K562 (cell line): ENCODE measurements around the gene FANCD2OS. TPM values are rescaled to one million over a fixed set of nuclear protein-coding genes. Genes with fewer than 3 reads are reported as not detected.

Experiments used
- CHD4 ChIP-seq: fragments of 200-600 bp; sonication (generic); IDR thresholded peaks from 3 replicates; pipeline ENCODE4 v1.6.1; 2012; ENCODE audit warnings: low read depth, mild to moderate bottlenecking, mixed read lengths, low read length, inconsistent platforms; ENCODE audit not compliant: insufficient read depth, insufficient replicate concordance, poor library complexity, severe bottlenecking
- EP400 ChIP-seq: fragments of 450-650 bp; IDR thresholded peaks from 2 replicates; pipeline ENCODE4 v1.6.1; 2017; ENCODE audit warnings: antibody characterized with exemption, mild to moderate bottlenecking, moderate library complexity
- FOS ChIP-seq: IDR thresholded peaks from 3 replicates; pipeline ENCODE4 v1.6.1; 2011; ENCODE audit not compliant: insufficient read length; ENCODE audit errors: extremely low read depth
- FOSL1 ChIP-seq: fragments of 200-800 bp; sonication (Bioruptor generic); conservative IDR thresholded peaks from 2 replicates; pipeline ENCODE4 v1.6.1; 2016; ENCODE audit warnings: missing genetic modification characterization, missing compliant biosample characterization
- ILF3 ChIP-seq: fragments of 450-650 bp; IDR thresholded peaks from 2 replicates; pipeline ENCODE4 v1.6.1; 2018; ENCODE audit warnings: antibody characterized with exemption, mild to moderate bottlenecking, moderate library complexity, borderline replicate concordance
- KAT2B ChIP-seq: IDR thresholded peaks from one replicate; pipeline ENCODE4 v1.6.1; 2012; ENCODE audit warnings: low read depth, mild to moderate bottlenecking, control low read depth, inconsistent platforms, low read length, moderate library complexity
- MAFK ChIP-seq: IDR thresholded peaks from 2 replicates; pipeline ENCODE4 v1.6.1; 2011; ENCODE audit warnings: low read length, improper control_type of control experiment
- MCM5 ChIP-seq: fragments of 450-650 bp; IDR thresholded peaks from 2 replicates; pipeline ENCODE4 v1.6.1; 2016; ENCODE audit warnings: low read depth
- NR2C1 ChIP-seq, 2 experiments: fragments of 450-650 bp; IDR thresholded peaks; 2 replicates each; pipeline ENCODE4 v1.6.1; 2017; ENCODE audit warnings: mild to moderate bottlenecking in 2 of 2, antibody characterized with exemption in 1 of 2, inconsistent platforms in 1 of 2, missing compliant biosample characterization in 1 of 2, missing genetic modification characterization in 1 of 2
- PCBP1 ChIP-seq: fragments of 200-400 bp; formaldehyde crosslinking; IDR thresholded peaks from 2 replicates; pipeline ENCODE4 v1.6.1; 2018; ENCODE audit warnings: mild to moderate bottlenecking, low read depth, low read length; ENCODE audit not compliant: poor library complexity, severe bottlenecking
- THRAP3 ChIP-seq: fragments of 450-650 bp; IDR thresholded peaks from 2 replicates; pipeline ENCODE4 v1.6.1; 2016; ENCODE audit warnings: mild to moderate bottlenecking, inconsistent platforms, borderline replicate concordance
- WHSC1 ChIP-seq: IDR thresholded peaks from one replicate; pipeline ENCODE4 v1.6.1; 2012; ENCODE audit warnings: low read length, control low read depth, inconsistent platforms
- ZNF274 ChIP-seq: IDR thresholded peaks from 2 replicates; pipeline ENCODE4 v1.6.1; 2011; ENCODE audit warnings: low read depth, mild to moderate bottlenecking, low read length, moderate library complexity, borderline replicate concordance
- ZNF586 ChIP-seq: fragments of 450-650 bp; formaldehyde crosslinking; conservative IDR thresholded peaks from 2 replicates; pipeline ENCODE4 v1.4.0; 2020; ENCODE audit warnings: mild to moderate bottlenecking, moderate library complexity
- ZNF77 ChIP-seq: fragments of 250-450 bp; sonication (Bioruptor Pico); IDR thresholded peaks from 2 replicates; pipeline ENCODE4 v1.5.0; 2020
- polyA plus RNA-seq, 8 experiments: library from polyadenylated mRNA; depleted of rRNA in 4 of 8; stranded (reverse) in 5 of 8; unstranded in 3 of 8; fragments of >200 nt; fragmentation: Nextera tagmentation in 2 of 8; fragmentation: Illumina TruSeq in 1 of 8; extraction: Ambion mirVana in 2 of 8; extraction: Trizol in 1 of 8; gene quantifications; 2 replicates each; pipeline versions ENCODE4 v1.2.1 to v1.2.3, GENCODE V29; 2011 to 2014; ENCODE audit warnings: inconsistent platforms in 1 of 8, missing spikeins in 1 of 8
- total RNA-seq, 7 experiments: library from RNA; depleted of rRNA in 6 of 7; stranded (reverse); fragments of >200 nt in 6 of 7; fragmentation: Illumina TruSeq in 2 of 7; extraction: Trizol in 2 of 7; gene quantifications; 2 replicates each; pipeline versions ENCODE4 v1.2.1 to v1.2.3, GENCODE V29; 2011 to 2021; ENCODE audit warnings: low replicate concordance in 1 of 7
- TF ChIP-seq, protein P1 (sequence below): fragments of 250-450 bp; sonication (Bioruptor Pico); IDR thresholded peaks from 2 replicates; pipeline ENCODE4 v1.5.0; 2020; ENCODE audit warnings: mild to moderate bottlenecking
- TF ChIP-seq, protein P2 (sequence below), 2 experiments: fragments of 250-450 bp in 1 of 2; fragments of 450-650 bp in 1 of 2; sonication (Bioruptor Pico) in 1 of 2; IDR thresholded peaks; 2 replicates each; pipeline versions ENCODE4 v1.6.1 to v1.8.0; 2016 to 2021; ENCODE audit warnings: mild to moderate bottlenecking in 2 of 2, moderate library complexity in 2 of 2, missing compliant biosample characterization in 1 of 2, missing genetic modification characterization in 1 of 2
- TF ChIP-seq, protein P3 (sequence below): fragments of 450-650 bp; formaldehyde crosslinking; IDR thresholded peaks from 2 replicates; pipeline ENCODE4 v1.4.0; 2020; ENCODE audit warnings: mild to moderate bottlenecking, mixed read lengths
- TF ChIP-seq, protein P4 (sequence below): fragments of 250-450 bp; sonication (Bioruptor Pico); IDR thresholded peaks from 2 replicates; pipeline ENCODE4 v1.8.0; 2022; ENCODE audit warnings: moderate library complexity, mild to moderate bottlenecking, inconsistent platforms
- TF ChIP-seq, protein P5 (sequence below), 3 experiments: fragments of 200-800 bp in 1 of 3; fragments of 250-450 bp in 1 of 3; fragments of 450-650 bp in 1 of 3; sonication (Bioruptor Pico) in 1 of 3; sonication (Bioruptor generic) in 1 of 3; formaldehyde crosslinking in 1 of 3; IDR thresholded peaks; 2 replicates each; pipeline versions ENCODE4 v1.6.1 to v1.8.0; 2016 to 2022; ENCODE audit warnings: mild to moderate bottlenecking in 2 of 3, missing genetic modification characterization in 2 of 3, missing compliant biosample characterization in 1 of 3, moderate library complexity in 1 of 3

FANCD2OS gene
- total and polyA plus RNA-seq, 9 of the 15 experiments (the other 6 are each of a cell fraction or from before 2014, with no cell fraction given) = not detected

DNA sequence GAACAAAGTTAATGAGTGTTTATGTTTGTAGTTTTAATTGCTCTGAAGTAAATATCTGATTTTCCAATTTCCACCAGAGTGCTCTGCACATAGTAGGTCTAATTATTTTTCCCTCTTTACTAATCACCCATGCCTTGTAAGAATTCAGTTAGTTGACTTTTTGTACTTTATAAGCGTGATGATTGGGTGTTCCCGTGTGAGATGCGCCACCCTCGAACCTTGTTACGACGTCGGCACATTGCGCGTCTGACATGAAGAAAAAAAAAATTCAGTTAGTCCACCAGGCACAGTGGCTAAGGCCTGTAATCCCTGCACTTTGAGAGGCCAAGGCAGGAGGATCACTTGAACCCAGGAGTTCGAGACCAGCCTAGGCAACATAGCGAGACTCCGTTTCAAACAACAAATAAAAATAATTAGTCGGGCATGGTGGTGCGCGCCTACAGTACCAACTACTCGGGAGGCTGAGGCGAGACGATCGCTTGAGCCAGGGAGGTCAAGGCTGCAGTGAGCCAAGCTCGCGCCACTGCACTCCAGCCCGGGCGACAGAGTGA, 33.0 kb upstream of the FANCD2OS start (continued):
- TF ChIP-seq FOSL1 (tag) (no peak), MCM5 (no peak), ZNF77 (CRISPR knock-in tag) (no peak), MAFK (no peak), ZNF586 (CRISPR knock-in tag) (no peak), NR2C1 (IDR thresholded peaks at IDR 0.05) (no peak), NR2C1 (tag; IDR thresholded peaks at IDR 0.05) (peak; percentile 54; the same call in 1 of the 2 replicates), ILF3 (no peak), CHD4 (peak; percentile 97), ZNF274 (no peak), EP400 (no peak), KAT2B (no peak), WHSC1 (no peak), FOS (no peak), PCBP1 (no peak), THRAP3 (peak; percentile 99)
- TF ChIP-seq, protein P1, sequence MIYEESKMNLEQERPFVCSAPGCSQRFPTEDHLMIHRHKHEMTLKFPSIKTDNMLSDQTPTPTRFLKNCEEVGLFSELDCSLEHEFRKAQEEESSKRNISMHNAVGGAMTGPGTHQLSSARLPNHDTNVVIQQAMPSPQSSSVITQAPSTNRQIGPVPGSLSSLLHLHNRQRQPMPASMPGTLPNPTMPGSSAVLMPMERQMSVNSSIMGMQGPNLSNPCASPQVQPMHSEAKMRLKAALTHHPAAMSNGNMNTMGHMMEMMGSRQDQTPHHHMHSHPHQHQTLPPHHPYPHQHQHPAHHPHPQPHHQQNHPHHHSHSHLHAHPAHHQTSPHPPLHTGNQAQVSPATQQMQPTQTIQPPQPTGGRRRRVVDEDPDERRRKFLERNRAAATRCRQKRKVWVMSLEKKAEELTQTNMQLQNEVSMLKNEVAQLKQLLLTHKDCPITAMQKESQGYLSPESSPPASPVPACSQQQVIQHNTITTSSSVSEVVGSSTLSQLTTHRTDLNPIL (CRISPR knock-in tag) = no peak
- TF ChIP-seq, protein P2, sequence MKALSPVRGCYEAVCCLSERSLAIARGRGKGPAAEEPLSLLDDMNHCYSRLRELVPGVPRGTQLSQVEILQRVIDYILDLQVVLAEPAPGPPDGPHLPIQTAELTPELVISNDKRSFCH (CRISPR knock-in tag; IDR thresholded peaks at IDR 0.05) = peak; percentile 61; the same call in 1 of the 2 replicates
- TF ChIP-seq, protein P2 (tag; IDR thresholded peaks at IDR 0.05) = no peak
- TF ChIP-seq, protein P3, sequence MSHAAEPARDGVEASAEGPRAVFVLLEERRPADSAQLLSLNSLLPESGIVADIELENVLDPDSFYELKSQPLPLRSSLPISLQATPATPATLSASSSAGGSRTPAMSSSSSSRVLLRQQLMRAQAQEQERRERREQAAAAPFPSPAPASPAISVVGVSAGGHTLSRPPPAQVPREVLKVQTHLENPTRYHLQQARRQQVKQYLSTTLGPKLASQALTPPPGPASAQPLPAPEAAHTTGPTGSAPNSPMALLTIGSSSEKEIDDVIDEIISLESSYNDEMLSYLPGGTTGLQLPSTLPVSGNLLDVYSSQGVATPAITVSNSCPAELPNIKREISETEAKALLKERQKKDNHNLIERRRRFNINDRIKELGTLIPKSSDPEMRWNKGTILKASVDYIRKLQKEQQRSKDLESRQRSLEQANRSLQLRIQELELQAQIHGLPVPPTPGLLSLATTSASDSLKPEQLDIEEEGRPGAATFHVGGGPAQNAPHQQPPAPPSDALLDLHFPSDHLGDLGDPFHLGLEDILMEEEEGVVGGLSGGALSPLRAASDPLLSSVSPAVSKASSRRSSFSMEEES = no peak
- TF ChIP-seq, protein P4, sequence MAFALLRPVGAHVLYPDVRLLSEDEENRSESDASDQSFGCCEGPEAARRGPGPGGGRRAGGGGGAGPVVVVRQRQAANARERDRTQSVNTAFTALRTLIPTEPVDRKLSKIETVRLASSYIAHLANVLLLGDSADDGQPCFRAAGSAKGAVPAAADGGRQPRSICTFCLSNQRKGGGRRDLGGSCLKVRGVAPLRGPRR (CRISPR knock-in tag) = peak; percentile 52; the same call in 1 of the 2 replicates
- TF ChIP-seq, protein P5, sequence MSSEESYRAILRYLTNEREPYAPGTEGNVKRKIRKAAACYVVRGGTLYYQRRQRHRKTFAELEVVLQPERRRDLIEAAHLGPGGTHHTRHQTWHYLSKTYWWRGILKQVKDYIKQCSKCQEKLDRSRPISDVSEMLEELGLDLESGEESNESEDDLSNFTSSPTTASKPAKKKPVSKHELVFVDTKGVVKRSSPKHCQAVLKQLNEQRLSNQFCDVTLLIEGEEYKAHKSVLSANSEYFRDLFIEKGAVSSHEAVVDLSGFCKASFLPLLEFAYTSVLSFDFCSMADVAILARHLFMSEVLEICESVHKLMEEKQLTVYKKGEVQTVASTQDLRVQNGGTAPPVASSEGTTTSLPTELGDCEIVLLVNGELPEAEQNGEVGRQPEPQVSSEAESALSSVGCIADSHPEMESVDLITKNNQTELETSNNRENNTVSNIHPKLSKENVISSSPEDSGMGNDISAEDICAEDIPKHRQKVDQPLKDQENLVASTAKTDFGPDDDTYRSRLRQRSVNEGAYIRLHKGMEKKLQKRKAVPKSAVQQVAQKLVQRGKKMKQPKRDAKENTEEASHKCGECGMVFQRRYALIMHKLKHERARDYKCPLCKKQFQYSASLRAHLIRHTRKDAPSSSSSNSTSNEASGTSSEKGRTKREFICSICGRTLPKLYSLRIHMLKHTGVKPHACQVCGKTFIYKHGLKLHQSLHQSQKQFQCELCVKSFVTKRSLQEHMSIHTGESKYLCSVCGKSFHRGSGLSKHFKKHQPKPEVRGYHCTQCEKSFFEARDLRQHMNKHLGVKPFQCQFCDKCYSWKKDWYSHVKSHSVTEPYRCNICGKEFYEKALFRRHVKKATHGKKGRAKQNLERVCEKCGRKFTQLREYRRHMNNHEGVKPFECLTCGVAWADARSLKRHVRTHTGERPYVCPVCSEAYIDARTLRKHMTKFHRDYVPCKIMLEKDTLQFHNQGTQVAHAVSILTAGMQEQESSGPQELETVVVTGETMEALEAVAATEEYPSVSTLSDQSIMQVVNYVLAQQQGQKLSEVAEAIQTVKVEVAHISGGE (CRISPR knock-in tag; IDR thresholded peaks at IDR 0.05) = no peak
